ENCODE results near the gene ARHGEF25. TPM values are rescaled to one million over a fixed set of nuclear protein-coding genes. Genes with fewer than 3 reads are reported as not detected.
"Not testable (repeated sequence)": the region's sequence is repeated elsewhere in the genome, so short reads cannot be mapped to it uniquely, and the experiment has no call there.

Gene ARHGEF25
- total RNA-seq, 2 experiments from 2014 or later, result 1.1 to 1.2 TPM

DNA sequence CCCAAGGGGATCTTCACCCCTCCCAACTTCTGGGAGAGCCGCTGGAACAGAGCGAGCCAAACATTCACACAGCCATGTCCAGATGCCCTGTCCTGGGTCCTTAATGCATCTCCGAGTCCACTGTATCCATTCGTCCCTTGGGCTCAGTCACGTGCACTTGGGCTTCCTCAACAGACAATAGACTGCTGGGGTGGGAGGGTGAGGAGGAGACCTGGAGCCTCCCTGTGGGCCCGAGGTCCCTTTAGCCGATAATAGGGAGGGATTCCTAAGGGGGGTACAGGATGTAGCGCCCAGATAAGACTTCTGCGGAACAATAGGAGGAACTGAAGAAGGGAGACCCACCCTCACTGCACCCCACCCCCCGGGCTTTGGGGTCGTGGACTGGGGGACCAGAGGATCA is 6.7 kb downstream of the ARHGEF25 start:
- no peak for DNase-seq
- CTCF ChIA-PET, result no interaction called here
- ATAC-seq, result no peak
- intact Hi-C loops (cut with micrococcal nuclease), result no loop called here
- Mint-ChIP-seq H3K27ac (no peak overlapping the region), H3K27me3 (peaks cover 54% of the 10 kb centered on the region), H3K36me3 (ENCODE audit: low read depth) (no peaks in the 10 kb centered on the region), H3K4me3 (no peak overlapping the region), H3K9me3 (no peaks in the 10 kb centered on the region), H3K4me1 (ENCODE audit: low read depth) (peaks cover 19% of the 10 kb centered on the region)
- POLR2A ChIA-PET, result no interaction called here
- TF ChIP-seq, protein P1, sequence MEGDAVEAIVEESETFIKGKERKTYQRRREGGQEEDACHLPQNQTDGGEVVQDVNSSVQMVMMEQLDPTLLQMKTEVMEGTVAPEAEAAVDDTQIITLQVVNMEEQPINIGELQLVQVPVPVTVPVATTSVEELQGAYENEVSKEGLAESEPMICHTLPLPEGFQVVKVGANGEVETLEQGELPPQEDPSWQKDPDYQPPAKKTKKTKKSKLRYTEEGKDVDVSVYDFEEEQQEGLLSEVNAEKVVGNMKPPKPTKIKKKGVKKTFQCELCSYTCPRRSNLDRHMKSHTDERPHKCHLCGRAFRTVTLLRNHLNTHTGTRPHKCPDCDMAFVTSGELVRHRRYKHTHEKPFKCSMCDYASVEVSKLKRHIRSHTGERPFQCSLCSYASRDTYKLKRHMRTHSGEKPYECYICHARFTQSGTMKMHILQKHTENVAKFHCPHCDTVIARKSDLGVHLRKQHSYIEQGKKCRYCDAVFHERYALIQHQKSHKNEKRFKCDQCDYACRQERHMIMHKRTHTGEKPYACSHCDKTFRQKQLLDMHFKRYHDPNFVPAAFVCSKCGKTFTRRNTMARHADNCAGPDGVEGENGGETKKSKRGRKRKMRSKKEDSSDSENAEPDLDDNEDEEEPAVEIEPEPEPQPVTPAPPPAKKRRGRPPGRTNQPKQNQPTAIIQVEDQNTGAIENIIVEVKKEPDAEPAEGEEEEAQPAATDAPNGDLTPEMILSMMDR (IDR thresholded peaks at IDR 0.05), result no peak

DNA sequence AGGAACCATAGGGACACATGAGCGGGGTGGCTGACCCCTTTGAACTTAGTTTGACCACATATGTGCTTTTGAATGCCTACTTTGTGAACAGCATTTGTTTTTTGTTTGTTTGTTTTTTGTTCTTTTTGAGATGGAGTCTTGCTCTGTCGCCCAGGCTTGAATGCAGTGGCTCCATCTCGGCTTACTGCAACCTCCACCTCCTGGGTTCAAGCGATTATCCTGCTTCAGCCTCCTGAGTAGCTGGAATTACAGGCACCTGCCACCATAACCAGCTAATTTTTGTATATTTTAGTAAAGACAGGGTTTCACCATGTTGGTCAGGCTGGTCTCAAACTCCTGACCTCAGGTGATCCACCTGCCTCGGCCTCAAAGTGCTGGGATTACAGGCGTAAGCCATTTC is 7.2 kb downstream of the ARHGEF25 start:
- not testable (repeated sequence) for H3K4me3 Mint-ChIP-seq
- peaks cover 58% of the 10 kb centered on the region for H3K27me3 Mint-ChIP-seq

DNA sequence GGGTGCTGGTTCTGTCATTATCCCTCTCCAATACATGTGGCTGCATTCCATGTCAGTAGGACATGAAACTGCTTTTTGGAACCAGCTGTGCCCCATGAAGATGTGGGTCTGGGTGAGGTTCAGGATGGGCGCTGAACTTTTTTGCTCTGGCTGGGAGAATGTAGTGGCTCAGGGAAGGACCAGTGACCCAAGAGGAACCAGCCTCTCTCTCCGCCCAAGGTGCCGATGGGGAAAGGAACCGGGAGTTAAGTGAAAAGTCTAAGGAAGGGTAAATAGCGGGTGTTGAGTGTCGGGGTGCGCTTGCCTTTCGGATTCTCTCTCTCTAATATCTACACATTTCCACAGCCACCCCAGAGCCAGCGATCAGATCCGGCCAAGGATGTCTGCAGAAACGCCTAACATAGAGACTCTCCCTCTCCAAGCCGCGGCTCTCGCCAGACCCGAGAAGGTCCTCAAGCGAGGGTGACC is 7.8 kb downstream of the ARHGEF25 start:
- H3K36me3 Mint-ChIP-seq (ENCODE audit: low read depth), result no peaks in the 10 kb centered on the region
- no peaks in the 10 kb centered on the region for H3K9me3 Mint-ChIP-seq
- DNase-seq (no peak), ATAC-seq (no peak)
- ChIA-PET POLR2A (interaction anchor here (2.6 kb wide), 1 partner anchor 28 kb away, joined by 13 read pairs; the partner anchor contains the start of gene PIP4K2C), CTCF (interaction anchor here (0.8 to 7.3 kb wide), 4 partner anchors 7 to 72 kb away, joined by 4 to 124 read pairs (median 22); partner anchors contain the start of genes ARHGEF25, B4GALNT1 and DCTN2)
- H3K4me3 Mint-ChIP-seq, result no peak overlapping the region
- intact Hi-C loops (cut with micrococcal nuclease), result no loop called here
- H3K27ac Mint-ChIP-seq, result no peak overlapping the region
- peaks cover 19% of the 10 kb centered on the region for H3K4me1 Mint-ChIP-seq (ENCODE audit: low read depth)
- peaks cover 64% of the 10 kb centered on the region for H3K27me3 Mint-ChIP-seq
- TF ChIP-seq, protein P1 (IDR thresholded peaks at IDR 0.05), result no peak

More for the DNA sequence above, 7.2 kb downstream of the ARHGEF25 start:
- ATAC-seq; DNase-seq; H3K27ac Mint-ChIP-seq; H3K36me3 Mint-ChIP-seq (ENCODE audit: low read depth); intact Hi-C loops (cut with micrococcal nuclease); H3K9me3 Mint-ChIP-seq: not testable (repeated sequence)
- ChIA-PET POLR2A (interaction anchor here (2.6 kb wide), 1 partner anchor 27 kb away, joined by 13 read pairs; the partner anchor contains the start of gene PIP4K2C), CTCF (interaction anchor here (3.2 kb wide), 1 partner anchor 14 kb away, joined by 28 read pairs; the partner anchor contains the start of gene B4GALNT1)
- peaks cover 19% of the 10 kb centered on the region for H3K4me1 Mint-ChIP-seq (ENCODE audit: low read depth)

DNA sequence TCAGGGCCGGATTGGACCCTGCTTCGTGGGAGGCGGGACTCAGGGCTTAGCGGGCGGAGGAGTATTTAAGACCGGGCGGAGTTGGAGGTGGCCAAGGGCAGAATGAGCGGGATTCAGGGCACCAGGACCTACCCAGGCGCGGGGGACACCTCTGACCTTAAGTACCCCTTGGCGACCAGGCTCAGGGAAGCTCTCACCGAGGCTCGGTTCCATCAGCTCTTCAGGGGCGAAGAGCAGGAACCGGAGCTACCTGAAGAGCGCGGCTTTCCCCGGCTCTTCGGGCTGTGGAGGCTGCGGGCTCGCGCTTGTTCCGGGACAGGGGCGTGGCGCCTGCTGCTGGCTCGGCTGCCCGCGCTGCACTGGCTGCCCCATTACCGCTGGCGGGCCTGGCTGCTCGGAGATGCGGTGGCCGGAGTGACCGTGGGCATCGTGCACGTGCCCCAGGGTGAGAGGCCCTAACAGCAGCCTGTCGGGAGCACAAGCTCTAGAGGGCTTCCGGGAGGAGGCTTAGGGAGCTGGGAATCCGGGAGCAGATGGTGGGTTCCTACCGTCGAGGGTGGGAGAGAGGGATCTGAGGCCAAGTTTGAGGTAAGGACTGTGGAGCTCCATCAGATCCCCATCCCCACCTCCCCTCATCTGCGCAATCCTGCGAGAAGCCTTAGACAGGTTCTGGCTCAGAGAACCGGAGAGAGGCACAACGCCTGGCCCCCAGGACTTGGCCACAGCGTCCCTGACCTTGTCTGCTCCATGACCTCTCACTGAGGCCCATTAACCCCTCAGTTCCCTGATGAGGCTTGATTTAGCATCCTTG is 8.4 kb downstream of the ARHGEF25 start:
- no peak overlapping the region for H3K4me3 Mint-ChIP-seq
- TF ChIP-seq, protein P1 (IDR thresholded peaks at IDR 0.05), result no peak
- intact Hi-C loops (cut with micrococcal nuclease), result no loop called here
- DNase-seq, result peak; percentile 32
- no peak overlapping the region for H3K27ac Mint-ChIP-seq
- ChIA-PET CTCF (interaction anchor here (0.8 to 7.3 kb wide), 13 partner anchors 8 to 164 kb away, joined by 3 to 124 read pairs (median 6); partner anchors contain the start of genes ARHGEF25, B4GALNT1, DCTN2 and PIP4K2C), POLR2A (interaction anchor here (0.6 to 2.6 kb wide), 5 partner anchors 10 to 192 kb away, joined by 3 to 13 read pairs (median 3); partner anchors contain the start of gene PIP4K2C)
- peaks cover 17% of the 10 kb centered on the region for H3K4me1 Mint-ChIP-seq (ENCODE audit: low read depth)
- no peaks in the 10 kb centered on the region for H3K9me3 Mint-ChIP-seq
- ATAC-seq, result peak; percentile 28
- peaks cover 65% of the 10 kb centered on the region for H3K27me3 Mint-ChIP-seq
- no peaks in the 10 kb centered on the region for H3K36me3 Mint-ChIP-seq (ENCODE audit: low read depth)

DNA sequence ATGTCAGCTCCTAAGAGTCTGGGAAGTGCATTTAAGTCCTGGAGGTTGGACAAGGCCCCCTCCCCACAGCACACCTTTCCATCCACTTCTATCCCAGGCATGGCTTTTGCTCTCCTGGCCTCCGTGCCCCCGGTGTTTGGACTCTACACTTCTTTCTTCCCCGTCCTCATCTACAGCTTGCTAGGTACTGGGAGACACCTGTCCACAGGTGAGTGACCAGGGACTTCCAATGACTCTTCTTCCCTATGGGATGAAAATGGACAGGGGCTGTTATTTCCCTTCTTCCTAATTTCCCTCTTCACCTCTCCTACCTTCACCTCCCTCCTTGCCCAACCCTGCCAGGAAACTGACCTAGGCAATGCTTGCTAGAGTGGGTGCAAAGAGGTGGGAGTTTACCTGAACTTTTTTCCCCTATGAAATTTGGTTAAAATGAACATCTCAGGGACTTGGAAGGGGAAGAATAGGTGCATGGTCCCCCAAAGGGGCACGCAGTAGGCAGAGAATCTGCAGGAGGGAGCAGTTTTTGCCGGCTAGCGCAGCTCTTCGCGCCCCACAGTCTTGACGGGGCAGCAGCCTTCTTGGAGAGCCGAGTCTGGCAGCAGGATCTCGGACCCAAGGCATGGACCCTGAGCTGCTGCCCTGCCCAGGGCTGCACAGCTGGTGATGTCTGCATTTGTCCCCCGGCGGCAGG is 9.2 kb downstream of the ARHGEF25 start:
- H3K9me3 Mint-ChIP-seq, result no peaks in the 10 kb centered on the region
- TF ChIP-seq, protein P1 (IDR thresholded peaks at IDR 0.05), result no peak
- H3K4me3 Mint-ChIP-seq, result peak overlapping the region; percentile 64
- intact Hi-C loops (cut with micrococcal nuclease), result no loop called here
- POLR2A ChIA-PET, result interaction anchor here (0.7 to 2.6 kb wide), 9 partner anchors 9 to 45 kb away, joined by 3 to 13 read pairs (median 4); partner anchors contain the start of genes ARHGEF25 and PIP4K2C
- peaks cover 17% of the 10 kb centered on the region for H3K4me1 Mint-ChIP-seq (ENCODE audit: low read depth)
- DNase-seq (no peak), ATAC-seq (no peak)
- no peaks in the 10 kb centered on the region for H3K36me3 Mint-ChIP-seq (ENCODE audit: low read depth)
- peaks cover 72% of the 10 kb centered on the region for H3K27me3 Mint-ChIP-seq
- H3K27ac Mint-ChIP-seq, result no peak overlapping the region
- CTCF ChIA-PET, result interaction anchor here (0.8 to 7.3 kb wide), 24 partner anchors 9 to 165 kb away, joined by 3 to 124 read pairs (median 5); partner anchors contain the start of genes ARHGEF25, B4GALNT1 and PIP4K2C

Measured in activated CD8-positive, alpha-beta T cell treated with anti-CD3 and anti-CD28 coated beads for 36 hours (primary cell).